GM18867 (cell line): Measurements from ENCODE around the gene RAB11FIP4.

Experiments
- ATAC-seq: cut with Tn5 transposase; IDR thresholded peaks from one replicate; pipeline ENCODE4 v1.9.1; 2021; ENCODE audit warnings: mild to moderate bottlenecking, moderate library complexity; ENCODE audit not compliant: unreplicated experiment

Gene RAB11FIP4

GRCh38 chr17:31385428-31386285 lies 5.8 kb upstream of the RAB11FIP4 start:
- ATAC-seq = no peak

GRCh38 chr17:31386542-31387075 lies 4.9 kb upstream of the RAB11FIP4 start:
- ATAC-seq = no peak

GRCh38 chr17:31387438-31387837 lies 4.0 kb upstream of the RAB11FIP4 start:
- ATAC-seq = no peak

GRCh38 chr17:31388351-31388750 lies 3.1 kb upstream of the RAB11FIP4 start:
- no peak for ATAC-seq

GRCh38 chr17:31388770-31389656 lies 2.5 kb upstream of the RAB11FIP4 start:
- ATAC-seq = no peak

- no peak for ATAC-seq
Measured at GRCh38 chr17:31389657-31390381, 1.7 kb upstream of the RAB11FIP4 start.

GRCh38 chr17:31390426-31390747 lies 1.1 kb upstream of the RAB11FIP4 start:
- ATAC-seq = no peak

- no peak for ATAC-seq
Measured at GRCh38 chr17:31390748-31391495, 553 bp upstream of the RAB11FIP4 start.

GRCh38 chr17:31392002-31392855 lies 754 bp downstream of the RAB11FIP4 start:
- no peak for ATAC-seq

GRCh38 chr17:31392856-31393748 lies 1.6 kb downstream of the RAB11FIP4 start:
- no peak for ATAC-seq

GRCh38 chr17:31393749-31394146 lies 2.3 kb downstream of the RAB11FIP4 start:
- no peak for ATAC-seq

- ATAC-seq = no peak
Measured at GRCh38 chr17:31394544-31394943, 3.1 kb downstream of the RAB11FIP4 start.

- no peak for ATAC-seq
Measured at GRCh38 chr17:31397256-31397939, 5.9 kb downstream of the RAB11FIP4 start.

GRCh38 chr17:31398381-31399311 lies 7.2 kb downstream of the RAB11FIP4 start:
- ATAC-seq = no peak

- ATAC-seq = no peak
Measured at GRCh38 chr17:31400481-31400950, 9.0 kb downstream of the RAB11FIP4 start.

- ATAC-seq = no peak
Measured at GRCh38 chr17:31401456-31402254, 10.2 kb downstream of the RAB11FIP4 start.
